NCI-H446 (cell line): Measurements from ENCODE around the gene NRG3.
"Not testable (repeated sequence)": the region's sequence is repeated elsewhere in the genome, so short reads cannot be mapped to it uniquely, and the experiment has no call there.

Experiments
- DNase-seq, 2 experiments: peaks; one replicate each; lab custom pipeline; 2025; lab: John Stamatoyannopoulos, UW

NRG3 gene

DNA sequence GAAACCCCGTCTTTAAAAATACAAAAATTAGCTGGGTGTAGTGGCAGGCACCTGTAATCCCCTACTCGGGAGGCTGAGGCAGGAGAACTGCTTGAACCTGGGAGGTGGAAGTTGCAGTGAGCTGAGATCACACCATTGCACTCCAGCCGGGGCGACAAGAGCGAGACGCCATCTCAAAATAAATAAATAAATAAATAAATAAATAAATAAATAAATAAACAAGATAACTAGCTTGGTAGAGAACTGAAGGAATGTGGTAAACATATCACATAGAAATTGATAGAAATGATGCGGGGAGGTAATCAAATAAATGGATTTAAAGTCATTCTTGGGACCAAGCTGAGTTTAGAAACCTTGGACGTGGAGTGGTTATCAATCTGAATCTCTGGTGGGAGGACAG lies 1131.5 kb downstream of the NRG3 start:
- DNase-seq: not testable (repeated sequence)

DNA sequence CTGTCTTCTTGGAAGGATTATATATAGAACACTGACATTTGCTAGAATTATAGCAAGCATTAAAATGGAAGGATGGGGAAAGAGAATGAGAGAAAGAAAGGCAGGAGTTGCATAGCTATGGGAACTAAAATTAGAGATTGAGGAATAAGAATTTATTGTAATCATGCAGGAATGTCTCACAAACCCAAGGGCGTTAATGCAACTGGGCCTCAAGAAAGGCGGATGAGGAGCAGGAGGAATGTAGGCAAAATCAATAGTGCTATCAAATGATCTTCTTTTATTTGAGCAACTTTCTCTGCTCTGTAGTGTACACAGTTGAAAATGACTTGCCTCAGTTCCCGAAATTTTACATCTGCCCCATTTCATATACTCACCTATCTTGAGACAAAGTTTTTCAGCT lies 1132.5 kb downstream of the NRG3 start:
- no peak for DNase-seq

DNA sequence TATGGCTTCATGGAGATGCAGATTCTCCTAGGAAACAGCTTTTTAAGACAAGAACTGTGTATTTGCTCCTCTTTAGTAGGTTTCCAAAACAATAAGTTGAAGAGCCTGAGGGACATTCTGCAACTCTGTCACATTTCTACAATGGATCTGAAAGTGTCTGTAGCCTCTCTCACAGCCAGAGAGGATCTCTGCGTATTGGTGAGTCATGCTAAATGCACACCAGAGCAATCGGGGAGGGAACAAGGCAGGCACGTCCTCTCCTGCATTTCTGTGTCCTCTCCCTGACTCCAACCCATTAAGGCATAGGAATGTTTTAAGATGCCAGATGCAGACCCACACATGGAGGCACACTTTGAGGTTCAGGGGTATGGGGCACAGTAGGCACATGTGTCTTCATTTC lies 1137.9 kb downstream of the NRG3 start:
- DNase-seq: no peak

DNA sequence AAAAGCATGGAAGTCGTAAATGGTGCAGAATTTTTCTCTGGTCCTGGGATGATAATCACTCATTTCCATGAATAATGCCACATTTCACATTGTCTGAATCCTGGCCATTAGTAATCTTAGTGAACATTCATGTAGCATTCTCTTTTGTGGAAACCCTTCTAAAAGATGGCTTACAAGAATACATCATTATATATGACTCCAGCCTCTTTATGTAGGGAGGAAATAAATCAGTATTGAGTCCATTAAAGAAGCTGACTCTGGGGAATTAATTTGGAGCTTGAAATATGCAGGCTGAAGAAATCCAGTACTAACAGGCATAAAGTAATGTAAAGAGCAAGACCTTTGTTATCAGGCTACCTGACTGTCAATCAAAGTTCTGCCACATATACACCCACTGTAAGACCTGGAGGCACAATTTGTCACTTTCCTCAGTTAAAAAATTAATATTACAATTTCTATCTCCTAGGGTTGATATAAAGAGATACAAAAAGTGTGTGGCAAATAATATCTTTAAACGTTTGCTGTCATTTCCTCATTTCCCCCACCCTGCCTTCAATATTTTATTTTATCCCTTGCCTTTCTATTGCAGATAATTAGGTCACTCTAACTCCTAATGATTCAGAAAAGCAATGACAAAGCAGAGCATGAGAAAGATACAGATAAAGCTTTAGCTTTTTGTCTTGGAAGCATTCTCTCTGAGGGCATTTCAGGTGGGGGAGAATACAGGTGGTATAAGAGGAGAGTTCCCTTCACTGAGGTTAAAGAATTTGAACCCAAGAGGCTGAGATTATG lies 1142.3 kb downstream of the NRG3 start:
- DNase-seq: no peak

DNA sequence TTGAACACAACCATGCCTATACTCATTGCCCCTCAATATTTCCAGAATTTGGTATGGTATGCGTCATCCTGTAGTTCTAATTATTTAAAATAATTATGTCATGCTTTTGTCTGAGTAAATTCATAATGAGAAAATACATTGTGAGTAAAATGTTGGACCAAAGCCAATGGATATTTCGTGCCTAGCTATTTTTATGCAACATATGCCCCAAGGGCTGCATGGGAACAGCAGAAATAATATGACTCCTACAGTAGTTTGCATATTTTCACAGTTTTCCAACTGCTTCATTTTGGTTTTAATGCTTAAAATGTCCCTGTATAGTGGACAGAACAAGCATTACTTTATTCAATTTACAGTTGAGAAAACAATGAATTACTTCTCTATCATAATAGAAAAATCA lies 1148.7 kb downstream of the NRG3 start:
- no peak for DNase-seq
